Measurements from ENCODE around the gene PBX3. TPM values are rescaled to one million over a fixed set of nuclear protein-coding genes. Genes with fewer than 3 reads are reported as not detected.

The PBX3 gene
- total RNA-seq, 4 donors from 2014 or later = 18.0 to 33.5 (median 24.2) TPM

- TF ChIP-seq POLR2A (IDR thresholded peaks at IDR 0.05) = no peak
- TF ChIP-seq EP300 (IDR thresholded peaks at IDR 0.05) = no peak
- H3K9me3 ChIP-seq = no peaks in the 10 kb centered on the region
- H3K27me3 ChIP-seq = no peaks in the 10 kb centered on the region
- no peak overlapping the region for H3K4me3 ChIP-seq
- peaks cover 0 to 6% (median 0%) of the 10 kb centered on the region in 4 donors for H3K4me1 ChIP-seq
- 86 to 91% methylated on average over 2 of the region's 2 CpGs for WGBS, 2 donors
- H3K36me3 ChIP-seq = peaks cover 0 to 9% (median 0%) of the 10 kb centered on the region in 3 donors
- H3K27ac ChIP-seq = no peak overlapping the region
- no peak for DNase-seq (ENCODE audit: low spot score in 2 of 2)
Measured at GRCh38 chr9:125929846-125930245, 182.7 kb downstream of the PBX3 start.

GRCh38 chr9:125931211-125931610 lies 184.0 kb downstream of the PBX3 start:
- Histone ChIP-seq H3K4me1 (peaks cover 0 to 6% (median 0%) of the 10 kb centered on the region in 4 donors), H3K27ac (no peak overlapping the region), H3K4me3 (no peak overlapping the region), H3K36me3 (peaks cover 0 to 19% (median 6%) of the 10 kb centered on the region in 3 donors), H3K27me3 (no peaks in the 10 kb centered on the region), H3K9me3 (no peaks in the 10 kb centered on the region)
- WGBS, 2 donors = 94 to 95% methylated on average over 4 of the region's 4 CpGs
- TF ChIP-seq POLR2A (IDR thresholded peaks at IDR 0.05) (no peak), EP300 (IDR thresholded peaks at IDR 0.05) (no peak), CTCF (IDR thresholded peaks at IDR 0.05) (no peak)
- no peak for DNase-seq (ENCODE audit: low spot score in 2 of 2)

- peaks cover 0 to 6% (median 0%) of the 10 kb centered on the region in 4 donors for H3K4me1 ChIP-seq
- no peak overlapping the region for H3K27ac ChIP-seq
- WGBS, 2 donors = 68 to 86% methylated on average over 5 of the region's 5 CpGs
- H3K36me3 ChIP-seq = peaks cover 0 to 22% (median 6%) of the 10 kb centered on the region in 3 donors
- no peak overlapping the region for H3K4me3 ChIP-seq
- no peak for DNase-seq (ENCODE audit: low spot score in 2 of 2)
- no peak for TF ChIP-seq EP300 (IDR thresholded peaks at IDR 0.05)
- H3K27me3 ChIP-seq = no peaks in the 10 kb centered on the region
- no peaks in the 10 kb centered on the region for H3K9me3 ChIP-seq
Measured at GRCh38 chr9:125932012-125932411, 184.8 kb downstream of the PBX3 start.

GRCh38 chr9:125932746-125933455 lies 185.7 kb downstream of the PBX3 start:
- Histone ChIP-seq H3K4me3 (no peak overlapping the region), H3K36me3 (peaks cover 0 to 22% (median 6%) of the 10 kb centered on the region in 3 donors), H3K9me3 (no peaks in the 10 kb centered on the region), H3K27me3 (no peaks in the 10 kb centered on the region), H3K27ac (no peak overlapping the region), H3K4me1 (peaks cover 0 to 6% (median 0%) of the 10 kb centered on the region in 4 donors)
- TF ChIP-seq CTCF (IDR thresholded peaks at IDR 0.05) (no peak), EP300 (IDR thresholded peaks at IDR 0.05) (no peak), POLR2A (IDR thresholded peaks at IDR 0.05) (no peak)
- no peak for DNase-seq (ENCODE audit: low spot score in 2 of 2)
- 93 to 96% methylated on average over 5 of the region's 5 CpGs for WGBS, 2 donors

GRCh38 chr9:125942125-125942524 lies 195.0 kb downstream of the PBX3 start:
- Histone ChIP-seq H3K9me3 (peaks cover 0 to 18% (median 3%) of the 10 kb centered on the region in 4 donors), H3K27me3 (no peaks in the 10 kb centered on the region), H3K36me3 (peaks cover 0 to 25% (median 0%) of the 10 kb centered on the region in 3 donors), H3K27ac (no peak overlapping the region), H3K4me1 (no peaks in the 10 kb centered on the region), H3K4me3 (no peak overlapping the region)
- no peak for TF ChIP-seq CTCF (IDR thresholded peaks at IDR 0.05)
- no peak for TF ChIP-seq EP300 (IDR thresholded peaks at IDR 0.05)
- TF ChIP-seq POLR2A (IDR thresholded peaks at IDR 0.05) = no peak
- 66 to 73% methylated on average over 3 of the region's 3 CpGs for WGBS, 2 donors
- no peak for DNase-seq (ENCODE audit: low spot score in 2 of 2)

GRCh38 chr9:125943831-125944230 lies 196.7 kb downstream of the PBX3 start:
- no peak overlapping the region for H3K27ac ChIP-seq
- H3K9me3 ChIP-seq = peaks cover 0 to 18% (median 3%) of the 10 kb centered on the region in 4 donors
- 96 to 97% methylated on average over 2 of the region's 2 CpGs for WGBS, 2 donors
- H3K27me3 ChIP-seq = no peaks in the 10 kb centered on the region
- TF ChIP-seq CTCF (IDR thresholded peaks at IDR 0.05) (no peak), POLR2A (IDR thresholded peaks at IDR 0.05) (no peak), EP300 (IDR thresholded peaks at IDR 0.05) (no peak)
- H3K4me1 ChIP-seq = no peaks in the 10 kb centered on the region
- no peak overlapping the region for H3K4me3 ChIP-seq
- no peak for DNase-seq (ENCODE audit: low spot score in 2 of 2)
- peaks cover 0 to 25% (median 0%) of the 10 kb centered on the region in 3 donors for H3K36me3 ChIP-seq
